Hematopoietic multipotent progenitor cell (in vitro differentiated cells): ENCODE measurements around the gene CD248. TPM values are rescaled to one million over a fixed set of nuclear protein-coding genes. Genes with fewer than 3 reads are reported as not detected.

Experiments used
- DNase-seq, 3 donors: peaks; one replicate each; pipeline ENCODE4 v3.0.0-alpha.2; 2011 to 2015; ENCODE audit warnings: low read depth in 2 of 3, low spot score in 2 of 3
- total RNA-seq: library from RNA; depleted of rRNA; stranded (reverse); fragments of >200 nt; gene quantifications from one replicate; pipeline ENCODE4 v1.2.3, GENCODE V29; 2012

The CD248 gene
- total RNA-seq, 1 donor = 1.1 TPM

- DNase-seq = peak in 2 of 3 donors; percentile 79 to 87
These were observed 27.1 kb downstream of the CD248 start for GRCh38 chr11:66289548-66290329.

- DNase-seq = peak; percentile 92 to 99 (median 99)
These were observed 27.9 kb downstream of the CD248 start, which contains the start of gene YIF1A for GRCh38 chr11:66288671-66289547. TSS of gene YIF1A (minus strand) at chr11:66289143. CDS start at chr11:66288985, 158 bp downstream.

DNA sequence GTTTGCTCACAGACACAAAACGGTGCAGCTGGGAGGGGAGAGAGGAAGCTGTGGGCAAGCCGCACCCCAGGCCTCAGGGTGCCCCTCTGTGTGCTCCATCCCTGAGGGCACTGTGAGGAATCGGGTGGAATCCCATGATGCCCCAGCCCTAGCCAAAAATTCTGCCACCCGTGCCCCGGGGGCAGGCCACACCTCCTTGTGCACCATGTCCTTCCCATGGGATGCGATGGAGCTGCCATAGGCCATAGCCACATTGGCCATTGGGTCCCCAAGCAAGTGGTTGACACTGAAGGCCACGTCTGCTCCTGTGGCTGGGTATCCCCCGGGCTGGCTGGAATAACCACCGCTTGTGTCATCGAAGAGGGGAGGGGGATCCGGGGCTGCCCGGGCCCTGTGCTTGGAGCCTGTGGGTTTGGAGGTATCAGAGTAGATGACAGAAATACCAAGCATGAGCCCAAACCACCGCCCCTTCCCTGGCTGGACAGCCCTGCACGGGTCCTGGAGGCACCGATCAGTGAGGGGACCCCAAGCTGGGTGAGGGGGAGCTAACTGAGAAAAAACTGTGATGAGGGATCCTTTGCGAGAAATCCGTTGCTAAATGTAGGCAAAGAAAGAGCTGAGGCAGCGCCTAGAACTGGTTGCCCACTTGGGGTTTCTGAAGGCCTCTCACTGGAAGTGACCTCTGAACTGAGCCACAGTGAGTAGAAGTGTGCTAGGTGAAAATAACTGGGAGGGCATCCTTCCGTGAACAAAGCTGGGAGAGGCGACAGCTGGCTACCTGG lies 28.8 kb downstream of the CD248 start:
- no peak for DNase-seq

- DNase-seq = no peak
These were observed 29.5 kb downstream of the CD248 start for GRCh38 chr11:66287211-66287888.

GRCh38 chr11:66286699-66287098 lies 30.1 kb downstream of the CD248 start:
- no peak for DNase-seq

DNA sequence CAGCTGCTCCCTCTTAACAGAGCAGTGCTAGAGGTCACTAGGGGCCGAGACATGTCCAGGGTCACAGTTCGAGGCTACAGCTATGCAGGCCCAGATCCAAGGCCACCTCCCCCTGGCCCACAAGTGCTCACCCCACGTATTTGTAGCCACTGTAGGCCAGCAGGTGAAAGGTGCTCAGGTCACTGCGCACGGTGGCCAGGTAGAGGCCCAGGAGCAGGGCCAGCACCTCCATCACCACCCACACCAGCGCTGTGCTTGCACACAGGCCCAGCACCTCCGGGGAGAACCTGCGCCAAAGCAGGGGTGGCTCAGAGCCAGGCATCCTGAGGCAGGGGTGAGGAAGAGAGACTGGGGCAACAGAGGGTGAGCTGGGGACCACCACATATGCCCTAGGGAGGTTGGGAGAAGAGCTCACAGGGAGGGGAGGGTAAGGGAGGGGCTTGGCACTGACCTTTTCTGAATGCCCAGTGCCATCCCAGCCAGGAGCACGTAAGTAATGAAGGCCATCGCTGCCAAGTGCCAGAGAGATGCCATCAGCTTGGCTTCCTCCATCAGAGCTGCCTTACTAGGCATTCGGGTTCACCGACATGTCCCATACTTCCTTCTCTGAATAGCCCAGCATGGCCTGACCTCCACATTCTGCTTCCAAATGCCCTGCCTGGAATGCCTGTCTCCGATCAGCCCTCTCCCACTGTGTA lies 31.4 kb downstream of the CD248 start:
- DNase-seq = no peak

DNA sequence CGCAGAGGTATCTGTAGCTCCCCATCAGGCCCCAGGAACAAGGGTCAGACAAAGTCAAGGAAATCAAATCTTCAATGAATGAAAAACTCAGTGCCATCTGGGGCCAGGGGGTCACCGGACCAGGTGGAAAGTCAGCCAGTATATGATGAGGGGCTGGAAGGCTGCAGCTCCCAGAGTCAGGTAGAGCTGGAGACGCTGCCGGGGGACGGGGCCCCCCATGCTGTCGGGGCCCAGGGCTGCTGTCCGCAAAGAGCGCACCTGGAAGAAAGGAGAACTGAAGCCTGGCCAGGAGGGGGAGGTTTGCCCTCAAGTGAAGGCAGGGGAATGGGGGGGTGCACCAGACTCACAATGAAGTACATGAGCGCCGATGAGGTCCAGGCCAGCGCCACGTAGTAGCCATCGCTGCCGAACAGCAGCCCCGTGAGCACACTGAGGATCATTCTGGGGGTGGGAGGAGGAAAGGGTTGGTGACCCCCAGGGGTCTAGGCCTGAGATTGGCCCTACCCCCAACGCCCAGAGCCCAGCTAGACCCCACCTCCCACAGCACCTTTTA lies 32.2 kb downstream of the CD248 start:
- no peak for DNase-seq

- DNase-seq = no peak
These were observed 33.3 kb downstream of the CD248 start for GRCh38 chr11:66283461-66284105.

DNA sequence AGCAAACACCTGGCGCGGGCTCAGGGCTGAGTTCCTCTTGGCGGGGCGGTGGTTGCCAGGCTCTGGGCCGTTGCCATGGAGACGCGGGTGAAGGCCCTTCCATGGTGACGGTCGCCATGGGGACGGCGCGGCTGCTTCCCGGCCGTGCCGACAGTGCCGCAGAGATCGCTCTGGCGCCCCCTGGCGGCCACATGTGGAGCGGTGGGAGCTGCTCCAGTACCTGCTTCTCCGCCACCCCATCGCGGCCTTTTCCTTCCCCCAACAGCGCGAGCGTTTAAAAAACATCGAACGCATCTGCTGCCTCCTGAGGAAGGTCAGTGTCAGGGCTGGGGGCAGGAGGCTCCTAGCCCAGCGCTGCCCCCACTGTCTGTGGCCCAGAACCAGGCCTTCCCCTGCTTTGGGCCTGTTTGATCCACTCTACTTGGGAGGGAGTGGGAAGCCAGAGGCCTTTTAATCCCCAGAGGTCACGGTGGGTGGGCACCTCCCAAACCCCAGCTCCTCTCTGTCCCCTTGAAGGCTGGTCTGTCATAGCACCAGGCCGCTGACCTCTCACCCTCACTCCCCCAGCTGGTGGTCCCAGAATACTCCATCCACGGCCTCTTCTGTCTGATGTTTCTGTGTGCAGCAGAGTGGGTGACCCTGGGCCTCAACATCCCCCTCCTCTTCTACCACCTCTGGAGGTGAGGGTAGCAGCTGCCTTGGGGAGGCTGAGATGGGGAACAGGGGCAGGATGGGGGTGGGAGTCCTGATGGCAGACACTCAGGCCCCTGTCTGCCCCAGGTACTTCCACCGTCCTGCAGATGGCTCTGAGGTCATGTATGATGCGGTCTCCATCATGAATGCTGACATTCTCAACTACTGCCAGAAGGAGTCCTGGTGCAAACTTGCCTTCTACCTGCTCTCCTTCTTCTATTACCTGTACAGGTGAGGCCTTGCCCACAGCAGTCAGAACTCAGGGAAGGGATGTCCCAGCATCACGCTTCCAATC lies 34.1 kb downstream of the CD248 start:
- DNase-seq = peak; percentile 99 to 100 (median 99)

DNA sequence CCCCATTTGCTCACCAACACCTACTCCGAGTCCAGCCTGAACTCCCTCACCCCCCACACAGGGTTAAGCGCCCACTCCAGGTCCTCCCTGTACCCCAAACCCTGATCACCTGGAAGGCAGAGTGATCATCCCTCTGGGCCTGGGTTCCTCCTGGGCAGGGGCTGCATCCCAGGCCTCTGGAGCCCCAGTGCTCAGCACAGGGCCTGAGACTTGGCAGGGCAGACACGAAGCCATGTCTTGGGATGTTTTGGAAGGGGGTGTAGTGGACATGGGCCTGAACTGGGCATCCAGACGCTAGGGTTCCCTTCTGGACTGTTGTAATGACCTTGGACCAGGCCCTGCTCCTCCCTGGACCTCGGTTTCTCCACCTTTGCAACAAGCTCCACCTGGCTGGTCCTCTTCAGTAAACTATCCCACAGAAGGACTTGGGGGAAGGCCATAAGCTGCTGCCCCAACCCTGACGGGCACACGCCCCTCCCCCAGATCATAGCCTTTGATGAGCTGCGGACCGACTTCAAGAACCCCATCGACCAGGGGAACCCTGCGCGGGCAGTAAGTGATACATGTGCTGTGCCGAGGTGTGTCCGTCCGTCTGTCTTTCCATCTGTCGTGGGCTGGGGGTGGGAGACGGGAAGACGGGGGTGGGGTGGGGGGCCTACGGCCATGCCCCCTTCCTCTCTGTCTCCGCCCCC lies 34.9 kb downstream of the CD248 start:
- DNase-seq = no peak

DNA sequence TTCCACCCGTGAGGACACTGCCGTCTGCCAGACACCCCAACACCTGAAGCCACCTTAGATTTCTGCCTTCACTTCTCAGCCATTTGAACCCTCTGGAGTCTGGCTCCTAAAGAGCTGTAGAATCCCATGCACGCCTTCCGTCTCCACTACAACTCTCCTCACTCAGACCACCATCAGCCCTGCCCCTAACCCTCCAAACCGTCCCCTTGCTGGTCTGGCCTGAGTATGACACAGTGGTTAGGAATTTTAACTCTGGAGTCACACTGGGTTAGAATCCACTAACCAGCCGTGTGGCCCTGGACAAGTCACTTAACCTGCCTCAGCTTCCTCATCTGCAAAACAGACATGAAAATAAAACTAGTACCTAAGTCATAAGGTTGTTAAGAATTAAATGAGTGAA lies 35.8 kb downstream of the CD248 start:
- no peak for DNase-seq

DNA sequence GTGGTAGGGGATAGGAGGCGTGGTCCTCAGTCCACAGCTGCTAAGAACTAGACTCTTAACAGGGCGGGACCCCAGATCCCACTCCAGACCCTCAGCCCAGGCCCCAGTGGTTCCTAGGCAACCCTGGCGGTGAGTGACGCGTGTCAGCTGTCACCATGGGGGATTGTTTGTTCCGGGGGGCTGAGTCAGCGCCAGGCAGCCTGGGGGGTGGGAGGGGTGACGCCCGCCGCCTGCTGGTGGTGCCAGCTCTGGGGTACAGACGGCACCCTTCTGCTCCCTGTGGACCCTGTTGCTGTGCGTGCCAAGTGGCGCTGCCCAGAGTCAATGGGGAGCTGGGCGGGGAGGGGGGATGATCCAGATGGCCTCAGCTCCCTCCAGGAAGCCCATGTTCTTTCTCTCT lies 36.4 kb downstream of the CD248 start:
- no peak for DNase-seq

GRCh38 chr11:66279092-66279734 lies 37.6 kb downstream of the CD248 start:
- DNase-seq = no peak

GRCh38 chr11:66278363-66279091 lies 38.3 kb downstream of the CD248 start:
- no peak for DNase-seq

- DNase-seq = peak in 1 of 3 donors; percentile 47
These were observed 39.1 kb downstream of the CD248 start, which contains the start of gene CNIH2 for GRCh38 chr11:66277471-66278362. TSS of gene CNIH2 (plus strand) at chr11:66278175. CDS start at chr11:66278457, 282 bp downstream.
